HCT116 (cell line): Measurements from ENCODE around the gene SERPINF2. TPM values are rescaled to one million over a fixed set of nuclear protein-coding genes. Genes with fewer than 3 reads are reported as not detected.

Experiments used
- ATAC-seq: fragments of 200-7000 bp; cut with Tn5 transposase; 2 replicates; pipeline ENCODE4 v1.9.1; 2020; ENCODE audit warnings: mild to moderate bottlenecking, moderate library complexity
- BruUV-seq: library from RNA; stranded (reverse); fragments of 400-500 nt; replicated peaks from 2 replicates; lab custom pipeline; 2021; lab: Mats Ljungman, UMichigan
- CTCF ChIA-PET: fragments of 300-600 bp; sonication (Branson Sonifier 250); formaldehyde crosslinking; loops from one replicate; lab custom pipeline; 2021; ENCODE audit warnings: antibody characterized with exemption; lab: Charles Lee
- POLR2A ChIA-PET: fragments of 300-600, 350-600 bp; sonication (Branson Sonifier 250); formaldehyde crosslinking; loops from one replicate; lab custom pipeline; 2021; ENCODE audit warnings: antibody characterized with exemption; lab: Charles Lee
- RAD21 ChIA-PET, 2 experiments: fragments of 300-600 bp; sonication (Branson Sonifier 250); formaldehyde crosslinking; loops; one replicate each; lab custom pipeline; 2023; ENCODE audit warnings: low total read pairs in 2 of 2; ENCODE audit not compliant: uncharacterized antibody in 2 of 2, unreplicated experiment in 2 of 2, low non-redundant PET in 1 of 2; lab: Charles Lee
- DNase-seq: peaks from one replicate; pipeline ENCODE4 v3.0.0-alpha.2; 2010; ENCODE audit warnings: low read depth, low spot score
- H2AFZ ChIP-seq: fragments of 200-600 bp; shearing (Covaris generic), sonication (generic); 2 replicates; pipeline ENCODE4 v1.6.1; 2017; ENCODE audit warnings: low read depth, mixed run types, mixed read lengths, antibody characterized with exemption, low read length; ENCODE audit not compliant: poor library complexity, severe bottlenecking
- H3K27ac ChIP-seq: 2 replicates; pipeline ENCODE4 v1.5.1; 2012; ENCODE audit warnings: low read depth, low read length
- H3K27me3 ChIP-seq: fragments of 200-600 bp; sonication (generic); 2 replicates; pipeline ENCODE4 v1.6.1; 2016; ENCODE audit warnings: mixed run types, low read length, mixed read lengths; ENCODE audit not compliant: insufficient read depth
- H3K36me3 ChIP-seq, 2 experiments: fragments of 200-500 bp in 1 of 2; fragments of 200-600 bp in 1 of 2; sonication (Bioruptor generic) in 1 of 2; sonication (generic) in 1 of 2; 2 replicates each; pipeline versions ENCODE4 v1.5.1 to v1.6.1; 2014 to 2016; ENCODE audit warnings: low read length in 2 of 2, inconsistent platforms in 1 of 2, mixed read lengths in 1 of 2, mixed run types in 1 of 2; ENCODE audit not compliant: insufficient read depth in 2 of 2, control insufficient read depth in 1 of 2
- H3K4me1 ChIP-seq, 2 experiments: fragments of 200-600 bp in 1 of 2; sonication (generic) in 1 of 2; 2 replicates each; pipeline versions ENCODE4 v1.5.1 to v1.6.1; 2012 to 2017; ENCODE audit warnings: low read length in 2 of 2, inconsistent platforms in 1 of 2, mild to moderate bottlenecking in 1 of 2, mixed read lengths in 1 of 2, mixed run types in 1 of 2, moderate library complexity in 1 of 2; ENCODE audit not compliant: insufficient read depth in 2 of 2, control insufficient read depth in 1 of 2
- H3K4me2 ChIP-seq: fragments of 200-600 bp; sonication (generic); 2 replicates; pipeline ENCODE4 v1.6.1; 2017; ENCODE audit warnings: mixed run types, low read length, mixed read lengths
- H3K4me3 ChIP-seq, 2 experiments: fragments of 200-600 bp in 1 of 2; sonication (generic) in 1 of 2; replicated peaks in 1 of 2; 2 replicates each; pipeline ENCODE4 v1.5.1; 2011 to 2016; ENCODE audit warnings: low read length in 2 of 2, control low read depth in 1 of 2, low read depth in 1 of 2, mild to moderate bottlenecking in 1 of 2, mixed read lengths in 1 of 2, mixed run types in 1 of 2
- H3K79me2 ChIP-seq: fragments of 200-600 bp; sonication (generic); 2 replicates; pipeline ENCODE4 v1.6.1; 2017; ENCODE audit warnings: mild to moderate bottlenecking, mixed run types, low read length, moderate library complexity, mixed read lengths; ENCODE audit not compliant: insufficient read depth
- H3K9ac ChIP-seq: fragments of 200-600 bp; sonication (generic); 2 replicates; pipeline ENCODE4 v1.6.1; 2016; ENCODE audit warnings: low read length, mixed read lengths
- H3K9me2 ChIP-seq: fragments of 200-600 bp; sonication (generic), shearing (Covaris generic); 2 replicates; pipeline ENCODE4 v1.6.1; 2017; ENCODE audit warnings: mixed run types, mild to moderate bottlenecking, moderate library complexity; ENCODE audit not compliant: insufficient read depth
- H3K9me3 ChIP-seq, 2 experiments: fragments of 200-500 bp in 1 of 2; fragments of 200-600 bp in 1 of 2; sonication (Bioruptor generic) in 1 of 2; sonication (generic) in 1 of 2; 2 replicates each; pipeline ENCODE4 v1.6.1; 2014 to 2017; ENCODE audit warnings: low read length in 2 of 2, mixed read lengths in 2 of 2, inconsistent platforms in 1 of 2, low read depth in 1 of 2, mild to moderate bottlenecking in 1 of 2, mixed run types in 1 of 2, moderate library complexity in 1 of 2; ENCODE audit not compliant: control insufficient read depth in 1 of 2, insufficient read depth in 1 of 2
- H4K20me1 ChIP-seq: fragments of 200-600 bp; sonication (generic), shearing (Covaris generic); 2 replicates; pipeline ENCODE4 v1.6.1; 2017; ENCODE audit warnings: mixed run types, mild to moderate bottlenecking, moderate library complexity; ENCODE audit not compliant: insufficient read depth
- CBX3 ChIP-seq: IDR thresholded peaks from 2 replicates; pipeline ENCODE4 v1.6.1; 2012; ENCODE audit warnings: low read depth
- CEBPB ChIP-seq: IDR thresholded peaks from 2 replicates; pipeline ENCODE4 v1.6.1; 2012; ENCODE audit warnings: low read depth
- CTCF ChIP-seq, 3 experiments: fragments of 200-600 bp in 1 of 3; sonication (generic) in 1 of 3; IDR thresholded peaks in 2 of 3; conservative IDR thresholded peaks in 1 of 3; 2 replicates each; pipeline ENCODE4 v1.5.1; 2012 to 2017; ENCODE audit warnings: low read depth in 2 of 3, low read length in 2 of 3, antibody characterized with exemption in 1 of 3, borderline replicate concordance in 1 of 3, control low read depth in 1 of 3, mild to moderate bottlenecking in 1 of 3, mixed read lengths in 1 of 3, mixed run types in 1 of 3, moderate library complexity in 1 of 3; ENCODE audit not compliant: insufficient read depth in 1 of 3
- EGR1 ChIP-seq: IDR thresholded peaks from 2 replicates; pipeline ENCODE4 v1.6.1; 2012; ENCODE audit warnings: low read depth
- ELF1 ChIP-seq: IDR thresholded peaks from 2 replicates; pipeline ENCODE4 v1.6.1; 2012; ENCODE audit warnings: low read depth, borderline replicate concordance
- EZH2 ChIP-seq: fragments of 200-600 bp; sonication (generic); IDR thresholded peaks from 2 replicates; pipeline ENCODE4 v1.6.1; 2017; ENCODE audit warnings: antibody characterized with exemption, mixed run types
- EZH2phosphoT487 ChIP-seq: fragments of 200-600 bp; IDR thresholded peaks from 2 replicates; pipeline ENCODE4 v1.6.1; 2018; ENCODE audit warnings: antibody characterized with exemption, borderline replicate concordance
- JUND ChIP-seq: IDR thresholded peaks from 2 replicates; pipeline ENCODE4 v1.6.1; 2012
- MAX ChIP-seq: IDR thresholded peaks from 2 replicates; pipeline ENCODE4 v1.6.1; 2012
- POLR2A ChIP-seq: IDR thresholded peaks from 2 replicates; pipeline ENCODE4 v1.7.0; 2011; ENCODE audit warnings: borderline replicate concordance; ENCODE audit not compliant: insufficient read depth, insufficient read length; ENCODE audit errors: extremely low read depth
- RAD21 ChIP-seq: IDR thresholded peaks from 2 replicates; pipeline ENCODE4 v1.6.1; 2012; ENCODE audit warnings: low read depth, mild to moderate bottlenecking
- REST ChIP-seq: IDR thresholded peaks from 2 replicates; pipeline ENCODE4 v1.6.1; 2012; ENCODE audit warnings: low read depth
- SP1 ChIP-seq: IDR thresholded peaks from 2 replicates; pipeline ENCODE4 v1.6.1; 2012; ENCODE audit warnings: low read depth
- TCF7L2 ChIP-seq: IDR thresholded peaks from 2 replicates; pipeline ENCODE4 v1.7.0; 2011; ENCODE audit warnings: borderline replicate concordance, inconsistent platforms; ENCODE audit not compliant: insufficient read depth, insufficient read length; ENCODE audit errors: extremely low read depth
- YY1 ChIP-seq: IDR thresholded peaks from 2 replicates; pipeline ENCODE4 v1.6.1; 2011; ENCODE audit warnings: low read length, low read depth, moderate library complexity, mild to moderate bottlenecking; ENCODE audit not compliant: insufficient replicate concordance; ENCODE audit errors: extremely low read depth
- ZFX ChIP-seq: fragments of 450-650 bp; IDR thresholded peaks from 2 replicates; pipeline ENCODE4 v1.6.1; 2017
- ZNF274 ChIP-seq: fragments of 200-500 bp; sonication (Bioruptor generic); IDR thresholded peaks from 2 replicates; pipeline ENCODE4 v1.6.1; 2014; ENCODE audit warnings: mild to moderate bottlenecking, low read depth, low read length, inconsistent platforms
- intact Hi-C: fragments of 100-400 bp; cut with micrococcal nuclease; formaldehyde crosslinking; loops from 2 replicates; pipeline ENCODE4 v1.10.0; 2022
- total RNA-seq: library from RNA; stranded (reverse); gene quantifications from one replicate; pipeline ENCODE4 v1.2.1, GENCODE V29; 2021; ENCODE audit not compliant: unreplicated experiment

The SERPINF2 gene
- total RNA-seq, 1 experiment from 2014 or later = 2.5 TPM

GRCh38 chr17:1755252-1755826 lies 12.7 kb downstream of the SERPINF2 start:
- intact Hi-C loops = no loop called here
- POLR2A ChIA-PET = interaction anchor here (2.6 kb wide), 1 partner anchor 38 kb away, joined by 6 read pairs; no protein-coding TSS in a partner anchor
- ATAC-seq (no peak), DNase-seq (no peak)
- H2AFZ ChIP-seq = no peak overlapping the region
- H3K4me1 ChIP-seq = peaks cover 0 to 16% of the 10 kb centered on the region in 2 experiments; a peak in 3 of 4 replicates
- no peaks in the 10 kb centered on the region for H4K20me1 ChIP-seq
- no TSS peak for BruUV-seq
- H3K36me3 ChIP-seq = no peaks in the 10 kb centered on the region
- H3K9me2 ChIP-seq = no peaks in the 10 kb centered on the region
- no peak for TF ChIP-seq YY1
- TF ChIP-seq CBX3 = no peak
- no peak for TF ChIP-seq MAX
- TF ChIP-seq SP1 = no peak
- no peak for TF ChIP-seq EZH2
- no peak for TF ChIP-seq EZH2phosphoT487
- TF ChIP-seq JUND = no peak
- no peak for TF ChIP-seq CEBPB
- no peak for TF ChIP-seq REST
- TF ChIP-seq ZNF274 = no peak
- TF ChIP-seq ELF1 = no peak
- TF ChIP-seq TCF7L2 = no peak
- no peak for TF ChIP-seq RAD21
- no peak for TF ChIP-seq ZFX
- no peak for TF ChIP-seq POLR2A
- TF ChIP-seq EGR1 = no peak
- no peak for TF ChIP-seq CTCF (IDR thresholded peaks at IDR 0.05 in 2 of 3, conservative IDR thresholded peaks at IDR 0.05 in 1 of 3; ENCODE audit: borderline replicate concordance in 1 of 3, insufficient read depth in 1 of 3, low read depth in 2 of 3, low read length in 2 of 3)
- H3K9me3 ChIP-seq = no peaks in the 10 kb centered on the region
- no peak overlapping the region for H3K4me3 ChIP-seq
- no peaks in the 10 kb centered on the region for H3K79me2 ChIP-seq
- CTCF ChIA-PET = interaction anchor here (0.6 kb wide), 1 partner anchor 11 kb away, joined by 3 read pairs; no protein-coding TSS in a partner anchor
- RAD21 ChIA-PET = no interaction called here
- no peaks in the 10 kb centered on the region for H3K27me3 ChIP-seq
- H3K9ac ChIP-seq = no peak overlapping the region
- H3K27ac ChIP-seq = no peak overlapping the region
- H3K4me2 ChIP-seq = no peak overlapping the region
